Naive thymus-derived CD8-positive, alpha-beta T cell (primary cell): ENCODE measurements around the gene PGK2. TPM values are rescaled to one million over a fixed set of nuclear protein-coding genes. Genes with fewer than 3 reads are reported as not detected.

Experiments used
- ATAC-seq, 2 donors: fragments of 150-1000 bp; cut with Tn5 transposase in 1 of 2; sonication (Bioruptor Pico), chemical (Tn5 transposase) in 1 of 2; 1 replicate in 1 of 2; 2 replicates in 1 of 2; pipeline ENCODE4 v1.10.0; 2021; ENCODE audit warnings: mild to moderate bottlenecking in 2 of 2, moderate library complexity in 2 of 2
- POLR2A ChIA-PET: fragments of 350-600 bp; sonication (Branson Sonifier 250); formaldehyde crosslinking; loops from one replicate; lab custom pipeline; 2021; ENCODE audit warnings: antibody characterized with exemption; lab: Charles Lee
- DNase-seq, 10 donors: peaks; one replicate each; pipeline versions ENCODE4 v3.0.0 to v3.0.0-alpha.2; 2020 to 2022
- H3K27ac Mint-ChIP-seq, 10 donors: one replicate each; pipeline ENCODE4 v1.8.0; 2020 to 2022; ENCODE audit warnings: mild to moderate bottlenecking in 10 of 10, mixed read lengths in 10 of 10, moderate library complexity in 4 of 10, inconsistent platforms in 1 of 10
- H3K27me3 Mint-ChIP-seq, 5 donors: one replicate each; pipeline ENCODE4 v1.8.0; 2021 to 2022; ENCODE audit warnings: mixed read lengths in 5 of 5
- H3K36me3 Mint-ChIP-seq, 3 donors: one replicate each; pipeline ENCODE4 v1.8.0; 2020 to 2022; ENCODE audit warnings: mixed read lengths in 3 of 3, mild to moderate bottlenecking in 2 of 3, inconsistent platforms in 1 of 3
- H3K4me1 Mint-ChIP-seq, 4 donors: one replicate each; pipeline ENCODE4 v1.8.0; 2021 to 2022; ENCODE audit warnings: mixed read lengths in 4 of 4
- H3K4me3 Mint-ChIP-seq, 10 donors: one replicate each; pipeline ENCODE4 v1.8.0; 2020 to 2022; ENCODE audit warnings: mild to moderate bottlenecking in 10 of 10, mixed read lengths in 10 of 10, moderate library complexity in 6 of 10, inconsistent platforms in 1 of 10
- H3K9me3 Mint-ChIP-seq, 9 donors: one replicate each; pipeline ENCODE4 v1.8.0; 2020 to 2022; ENCODE audit warnings: mixed read lengths in 9 of 9, mild to moderate bottlenecking in 3 of 9, inconsistent platforms in 1 of 9, moderate library complexity in 1 of 9
- polyA plus RNA-seq, 3 donors: library from polyadenylated mRNA; unstranded; fragments of 300-500 nt; fragmentation: Illumina TruSeq; gene quantifications; one replicate each; pipeline ENCODE4 v1.2.3, GENCODE V29; 2021
- total RNA-seq, 8 experiments: library from RNA in 2 of 8; stranded (reverse) in 2 of 8; gene quantifications; one replicate each; pipeline ENCODE4 v1.2.3 and lab custom pipeline; 2021 to 2026

PGK2 gene
- total and polyA plus RNA-seq, 5 experiments from 2014 or later, result not detected

- ATAC-seq, result no peak
- H3K27ac Mint-ChIP-seq, result no peak overlapping the region
- peaks cover 0 to 15% (median 4%) of the 10 kb centered on the region in 9 donors for H3K9me3 Mint-ChIP-seq
- POLR2A ChIA-PET, result no interaction called here
- no peak for DNase-seq
- peaks cover 0 to 3% (median 0%) of the 10 kb centered on the region in 5 donors for H3K27me3 Mint-ChIP-seq
- H3K36me3 Mint-ChIP-seq, result no peaks in the 10 kb centered on the region
- no peaks in the 10 kb centered on the region for H3K4me1 Mint-ChIP-seq
- no peak overlapping the region for H3K4me3 Mint-ChIP-seq
Measured at GRCh38 chr6:49782725-49783124, 4.4 kb downstream of the PGK2 start.

- Mint-ChIP-seq H3K27ac (no peak overlapping the region), H3K9me3 (peaks cover 0 to 15% (median 4%) of the 10 kb centered on the region in 9 donors), H3K4me3 (no peak overlapping the region), H3K27me3 (peaks cover 0 to 3% (median 0%) of the 10 kb centered on the region in 5 donors), H3K36me3 (no peaks in the 10 kb centered on the region), H3K4me1 (no peaks in the 10 kb centered on the region)
- no peak for DNase-seq
- POLR2A ChIA-PET, result no interaction called here
- no peak for ATAC-seq
Measured at GRCh38 chr6:49782293-49782692, 4.8 kb downstream of the PGK2 start.

GRCh38 chr6:49776444-49776843 is 10.6 kb downstream of the PGK2 start:
- Mint-ChIP-seq H3K4me1 (no peaks in the 10 kb centered on the region), H3K9me3 (peaks cover 0 to 10% (median 2%) of the 10 kb centered on the region in 9 donors), H3K4me3 (no peak overlapping the region), H3K27me3 (peaks cover 0 to 3% (median 0%) of the 10 kb centered on the region in 5 donors), H3K36me3 (no peaks in the 10 kb centered on the region), H3K27ac (no peak overlapping the region)
- POLR2A ChIA-PET, result no interaction called here
- ATAC-seq (no peak), DNase-seq (no peak)

GRCh38 chr6:49775043-49775442 is 12.0 kb downstream of the PGK2 start:
- no peak for DNase-seq
- no peak for ATAC-seq
- H3K36me3 Mint-ChIP-seq, result no peaks in the 10 kb centered on the region
- peaks cover 0 to 3% (median 0%) of the 10 kb centered on the region in 5 donors for H3K27me3 Mint-ChIP-seq
- H3K9me3 Mint-ChIP-seq, result peaks cover 0 to 10% (median 4%) of the 10 kb centered on the region in 9 donors
- no peak overlapping the region for H3K4me3 Mint-ChIP-seq
- H3K27ac Mint-ChIP-seq, result no peak overlapping the region
- POLR2A ChIA-PET, result no interaction called here
- no peaks in the 10 kb centered on the region for H3K4me1 Mint-ChIP-seq

- POLR2A ChIA-PET, result no interaction called here
- DNase-seq (no peak), ATAC-seq (no peak)
- no peak overlapping the region for H3K27ac Mint-ChIP-seq
- peaks cover 0 to 10% (median 4%) of the 10 kb centered on the region in 9 donors for H3K9me3 Mint-ChIP-seq
- no peaks in the 10 kb centered on the region for H3K4me1 Mint-ChIP-seq
- no peaks in the 10 kb centered on the region for H3K36me3 Mint-ChIP-seq
- no peak overlapping the region for H3K4me3 Mint-ChIP-seq
- no peaks in the 10 kb centered on the region for H3K27me3 Mint-ChIP-seq
Measured at GRCh38 chr6:49772285-49772684, 14.8 kb downstream of the PGK2 start.

GRCh38 chr6:49766762-49767161 is 20.3 kb downstream of the PGK2 start:
- no peak overlapping the region for H3K27ac Mint-ChIP-seq
- no peak for ATAC-seq
- no peak overlapping the region for H3K4me3 Mint-ChIP-seq
- no peak for DNase-seq
- H3K27me3 Mint-ChIP-seq, result no peaks in the 10 kb centered on the region
- no peaks in the 10 kb centered on the region for H3K4me1 Mint-ChIP-seq
- POLR2A ChIA-PET, result no interaction called here
- H3K36me3 Mint-ChIP-seq, result no peaks in the 10 kb centered on the region
- peaks cover 0 to 18% (median 0%) of the 10 kb centered on the region in 9 donors for H3K9me3 Mint-ChIP-seq

- no peak overlapping the region for H3K27ac Mint-ChIP-seq
- peaks cover 0 to 13% (median 0%) of the 10 kb centered on the region in 9 donors for H3K9me3 Mint-ChIP-seq
- no peaks in the 10 kb centered on the region for H3K27me3 Mint-ChIP-seq
- DNase-seq, result no peak
- no peaks in the 10 kb centered on the region for H3K4me1 Mint-ChIP-seq
- POLR2A ChIA-PET, result no interaction called here
- no peak for ATAC-seq
- H3K36me3 Mint-ChIP-seq, result no peaks in the 10 kb centered on the region
- no peak overlapping the region for H3K4me3 Mint-ChIP-seq
Measured at GRCh38 chr6:49764571-49765236, 22.4 kb downstream of the PGK2 start.

GRCh38 chr6:49744259-49744658 is 42.8 kb downstream of the PGK2 start, which contains the start of gene CRISP3:
CRISP3 (minus strand) TSS chr6:49744388; CDS start chr6:49744367, 21 bp downstream.
- Mint-ChIP-seq H3K27me3 (no peaks in the 10 kb centered on the region), H3K36me3 (no peaks in the 10 kb centered on the region), H3K4me3 (no peak within 1 kb of the TSS), H3K9me3 (peaks cover 0 to 2% (median 0%) of the 10 kb centered on the region in 9 donors), H3K4me1 (no peaks in the 10 kb centered on the region), H3K27ac (no peak within 1 kb of the TSS)
- DNase-seq (no peak), ATAC-seq (no peak)
- POLR2A ChIA-PET, result no interaction called here

GRCh38 chr6:49743429-49743828 is 43.7 kb downstream of the PGK2 start:
- Mint-ChIP-seq H3K9me3 (peaks cover 0 to 2% (median 0%) of the 10 kb centered on the region in 9 donors), H3K27me3 (no peaks in the 10 kb centered on the region), H3K4me3 (no peak overlapping the region), H3K36me3 (no peaks in the 10 kb centered on the region), H3K27ac (no peak overlapping the region), H3K4me1 (no peaks in the 10 kb centered on the region)
- no peak for ATAC-seq
- DNase-seq, result no peak
- POLR2A ChIA-PET, result no interaction called here

GRCh38 chr6:49739423-49739822 is 47.7 kb downstream of the PGK2 start:
- ATAC-seq (no peak), DNase-seq (no peak)
- Mint-ChIP-seq H3K27ac (no peak overlapping the region), H3K36me3 (no peaks in the 10 kb centered on the region), H3K4me1 (no peaks in the 10 kb centered on the region), H3K9me3 (peaks cover 0 to 5% (median 0%) of the 10 kb centered on the region in 9 donors), H3K27me3 (no peaks in the 10 kb centered on the region), H3K4me3 (no peak overlapping the region)
- POLR2A ChIA-PET, result no interaction called here

- Mint-ChIP-seq H3K9me3 (peaks cover 0 to 3% (median 0%) of the 10 kb centered on the region in 9 donors), H3K4me3 (no peak overlapping the region), H3K27me3 (no peaks in the 10 kb centered on the region), H3K36me3 (no peaks in the 10 kb centered on the region), H3K4me1 (no peaks in the 10 kb centered on the region), H3K27ac (no peak overlapping the region)
- no peak for DNase-seq
- ATAC-seq, result no peak
- POLR2A ChIA-PET, result no interaction called here
Measured at GRCh38 chr6:49736017-49736508, 51.0 kb downstream of the PGK2 start.
